ENCODE measurements around the gene FYN.
A peak's percentile ranks its signal among the peaks of the same experiment; 100 is the strongest.

FYN gene

GRCh38 chr6:111721753-111722154 is 151.5 kb downstream of the FYN start:
- DNase-seq = peak in 1 of 2 experiments; percentile 30

DNA sequence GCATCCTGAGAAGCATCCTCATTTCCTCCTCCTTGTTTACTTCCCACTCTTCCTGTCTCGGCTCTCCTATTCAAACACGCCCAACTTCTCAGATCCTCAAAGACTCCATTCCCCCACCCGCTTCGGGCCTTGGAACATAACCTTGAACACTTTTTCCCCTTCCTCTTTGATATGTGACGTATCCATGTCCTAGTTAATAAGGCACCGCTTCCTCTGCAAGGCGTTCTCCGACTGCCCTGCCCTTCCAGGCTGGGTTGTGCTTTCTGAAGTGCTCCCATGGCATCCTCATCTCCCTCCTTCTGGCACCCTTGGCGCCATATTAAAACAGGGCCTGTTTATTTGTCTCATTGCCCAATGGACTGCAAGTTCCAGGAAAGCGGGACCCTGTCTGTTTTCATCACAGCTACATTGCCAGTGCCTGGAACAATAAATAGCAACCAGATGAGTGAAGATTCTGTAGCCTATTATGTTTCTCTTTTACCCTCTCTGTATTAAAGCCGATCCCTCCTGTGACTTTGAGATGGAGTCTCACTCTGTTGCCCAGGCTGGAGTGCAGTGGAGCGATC is 152.2 kb downstream of the FYN start:
- no peak for DNase-seq

- DNase-seq = no peak
Observed at GRCh38 chr6:111718990-111719389, 154.3 kb downstream of the FYN start.

- no peak for DNase-seq
Observed at GRCh38 chr6:111718326-111718725, 154.9 kb downstream of the FYN start.

DNA sequence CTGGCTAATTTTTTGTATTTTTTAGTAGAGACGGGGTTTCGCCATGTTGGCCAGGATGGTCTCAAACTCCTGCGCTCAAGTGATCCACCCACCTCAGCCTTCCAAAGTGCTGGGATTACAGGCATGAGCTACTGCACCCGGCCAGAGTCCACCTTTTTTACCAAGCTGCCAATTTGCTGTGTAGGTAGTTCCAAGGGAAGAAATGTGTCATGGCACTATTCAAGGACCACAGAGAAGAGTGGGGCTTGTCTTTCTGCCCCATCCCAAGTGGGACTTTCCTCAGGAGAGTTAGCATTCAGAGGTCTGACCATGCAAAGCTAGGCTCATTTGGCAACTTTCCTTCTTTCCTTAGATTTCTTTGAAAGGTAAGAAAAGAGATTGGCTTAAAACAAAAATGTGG is 155.6 kb downstream of the FYN start:
- no peak for DNase-seq

DNA sequence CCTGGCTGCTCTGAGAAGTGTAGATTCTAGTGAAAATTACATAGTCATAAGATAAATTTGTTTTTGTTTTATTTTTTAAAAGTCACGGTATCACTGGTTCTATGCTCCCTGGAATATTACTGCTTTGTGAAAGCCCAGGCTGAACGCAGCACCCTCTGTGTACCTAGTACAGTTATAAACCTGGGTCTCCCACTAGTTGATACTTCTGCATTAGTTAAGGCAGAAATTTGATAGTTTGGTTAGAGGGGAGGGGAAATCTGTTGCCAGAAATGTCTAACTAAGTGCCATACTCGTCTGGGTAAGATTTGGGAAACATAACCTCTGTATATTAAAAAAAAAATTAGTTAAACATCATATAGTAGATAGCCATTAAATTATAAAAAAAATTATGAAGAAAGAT is 156.9 kb downstream of the FYN start:
- DNase-seq = no peak

DNA sequence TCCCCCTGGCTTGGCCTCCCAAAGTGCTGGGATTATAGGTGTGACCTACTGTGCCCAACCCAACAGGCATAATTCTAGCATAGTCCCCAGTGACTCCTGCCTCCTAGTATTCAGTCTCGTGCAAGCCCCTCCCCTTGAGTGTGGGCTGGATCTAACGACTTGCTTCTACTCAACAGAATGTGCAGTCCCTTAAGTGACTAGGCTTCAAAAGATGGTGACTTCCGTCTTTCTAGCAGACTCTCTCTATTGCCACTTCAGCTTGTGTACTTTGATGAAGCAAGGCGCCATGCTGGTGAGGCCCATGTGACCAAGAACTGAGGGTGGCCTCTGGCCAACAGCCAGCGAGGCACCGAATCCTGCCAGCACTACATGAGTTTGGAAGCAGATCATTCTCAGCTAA is 157.9 kb downstream of the FYN start:
- peak; percentile 22 to 62 for DNase-seq

DNA sequence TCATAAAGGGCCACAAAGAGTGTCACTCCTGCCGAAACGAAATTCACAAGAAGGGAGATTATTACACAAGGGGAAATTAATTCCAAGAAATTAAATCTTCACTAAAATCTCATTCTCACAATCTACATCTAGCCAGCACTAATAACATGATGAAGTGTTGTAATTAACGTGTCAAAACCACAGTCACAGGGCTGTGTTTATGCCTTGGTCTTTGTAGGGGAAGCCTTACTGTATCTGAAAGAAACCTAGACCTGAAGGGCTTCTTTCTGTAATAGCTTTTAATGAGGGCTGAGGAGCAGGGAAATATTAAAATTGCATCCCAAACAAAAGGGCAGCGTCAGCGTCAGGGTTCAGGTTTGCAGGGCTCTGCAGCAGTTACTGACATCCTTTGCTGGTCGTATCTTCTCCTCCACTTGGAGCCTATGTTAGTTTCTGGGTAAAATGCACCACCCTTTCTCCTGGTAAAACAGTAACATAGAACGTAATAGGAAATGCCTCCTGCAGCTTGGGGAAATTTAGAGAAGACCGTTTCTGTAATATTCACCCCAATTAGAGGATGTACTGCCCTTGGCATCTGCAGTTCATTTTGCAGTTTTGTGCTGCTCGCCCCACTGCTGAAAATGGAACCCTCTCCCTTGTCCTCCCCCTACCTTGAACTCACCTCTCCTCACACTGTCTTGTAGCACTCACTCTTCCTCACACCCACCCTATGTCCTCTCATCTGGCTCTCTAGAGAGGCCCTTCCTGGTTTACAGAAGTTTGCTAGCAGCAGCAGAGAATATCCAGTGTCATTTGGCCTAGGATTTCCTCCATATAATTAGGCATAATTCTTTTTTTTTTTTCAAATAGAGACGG is 158.6 kb downstream of the FYN start:
- DNase-seq = no peak

GRCh38 chr6:111713811-111714210 is 159.4 kb downstream of the FYN start:
- DNase-seq = no peak

DNA sequence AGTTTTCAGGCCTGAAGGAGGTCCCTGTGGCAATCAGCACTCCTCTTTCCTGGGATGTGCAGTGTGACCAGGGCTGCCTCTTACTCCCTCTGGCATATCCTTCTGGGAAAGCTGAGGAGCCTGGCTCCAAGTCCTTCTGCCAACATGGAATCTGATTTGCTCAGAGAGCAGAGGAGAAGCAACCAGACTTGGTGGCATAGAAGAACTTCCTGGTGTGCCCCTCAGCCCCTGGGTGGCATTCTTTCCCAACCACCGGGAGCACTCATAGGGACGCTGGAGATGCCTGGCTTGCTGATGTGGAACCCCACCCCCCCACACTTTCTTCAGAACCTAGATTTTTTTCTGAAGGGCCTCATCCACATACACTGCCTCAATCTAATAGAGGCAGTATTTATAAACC is 160.0 kb downstream of the FYN start:
- no peak for DNase-seq

GRCh38 chr6:111711984-111712752 is 161.1 kb downstream of the FYN start:
- no peak for DNase-seq

- DNase-seq = no peak
Observed at GRCh38 chr6:111711476-111711875, 161.8 kb downstream of the FYN start.

DNA sequence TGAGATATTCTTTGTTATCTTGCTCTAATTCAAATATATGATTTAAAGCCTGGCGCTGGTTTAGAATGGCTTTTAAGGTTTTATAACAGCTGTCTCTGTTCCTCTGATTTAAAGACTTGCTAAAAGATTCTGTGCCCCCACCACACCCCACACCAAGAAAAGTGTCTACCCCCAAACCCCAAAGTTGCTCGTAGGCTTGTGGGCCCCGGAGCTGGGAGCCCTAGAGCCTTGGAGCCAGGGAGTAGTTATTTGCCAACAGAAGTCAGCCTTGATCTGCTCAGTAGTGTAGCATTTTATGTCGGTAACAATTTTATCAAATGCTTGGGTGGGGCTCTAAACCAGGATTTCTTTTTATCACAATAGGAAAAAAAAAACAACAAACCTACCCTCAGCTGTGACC is 162.3 kb downstream of the FYN start:
- DNase-seq = no peak

GRCh38 chr6:111710439-111710838 is 162.8 kb downstream of the FYN start:
- DNase-seq = no peak

- DNase-seq = peak; percentile 38 to 53
Observed at GRCh38 chr6:111709615-111710398, 163.4 kb downstream of the FYN start.

- DNase-seq = no peak
Observed at GRCh38 chr6:111709201-111709600, 164.1 kb downstream of the FYN start.

DNA sequence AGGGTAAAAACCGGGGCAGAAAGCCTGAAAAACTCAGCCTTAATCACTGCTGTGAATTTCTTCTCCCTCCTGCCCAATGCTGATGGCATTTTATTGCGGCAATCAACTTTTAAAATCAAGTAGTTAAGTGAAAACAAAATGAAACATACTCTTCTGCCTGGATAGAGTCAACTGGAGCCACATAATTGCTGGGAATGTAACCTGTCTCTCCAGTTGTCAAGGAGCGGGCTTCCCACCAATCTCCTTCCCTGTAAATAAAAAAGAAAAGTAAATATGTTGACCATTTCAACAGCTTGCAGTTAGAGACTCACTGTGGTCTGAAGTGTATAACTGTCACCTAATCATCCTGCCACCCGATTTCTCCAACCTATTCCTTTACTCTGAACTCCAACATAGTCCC is 165.5 kb downstream of the FYN start:
- DNase-seq = no peak

DNA sequence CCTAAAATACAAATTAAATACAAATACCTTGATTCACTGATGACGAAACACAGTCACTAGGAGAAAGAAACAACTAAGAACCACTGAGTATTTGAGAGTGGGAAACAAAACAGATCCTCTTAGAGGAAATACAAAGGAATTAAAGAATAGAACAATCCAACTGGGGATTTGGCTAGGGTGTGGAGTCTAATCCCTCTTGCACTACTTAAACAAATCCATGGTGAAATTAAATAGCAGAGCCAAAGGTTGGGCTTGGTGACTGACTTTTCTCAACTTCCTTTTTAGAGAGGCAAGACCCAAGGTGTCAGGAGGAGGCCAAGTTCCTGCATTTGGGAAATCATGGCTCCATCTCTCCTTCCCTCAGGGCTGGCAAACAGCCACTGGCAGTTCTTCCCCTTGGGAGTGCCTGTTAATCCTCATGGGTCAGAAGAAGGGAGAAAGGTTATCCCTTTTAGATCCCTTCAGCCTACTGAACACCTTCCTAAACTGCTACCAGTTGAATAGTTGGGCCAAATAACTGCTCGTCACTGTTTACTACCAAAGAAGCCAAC is 166.3 kb downstream of the FYN start:
- no peak for DNase-seq

GRCh38 chr6:111703723-111704122 is 169.5 kb downstream of the FYN start:
- DNase-seq = no peak

- DNase-seq = no peak
Observed at GRCh38 chr6:111702268-111702667, 171.0 kb downstream of the FYN start.

DNA sequence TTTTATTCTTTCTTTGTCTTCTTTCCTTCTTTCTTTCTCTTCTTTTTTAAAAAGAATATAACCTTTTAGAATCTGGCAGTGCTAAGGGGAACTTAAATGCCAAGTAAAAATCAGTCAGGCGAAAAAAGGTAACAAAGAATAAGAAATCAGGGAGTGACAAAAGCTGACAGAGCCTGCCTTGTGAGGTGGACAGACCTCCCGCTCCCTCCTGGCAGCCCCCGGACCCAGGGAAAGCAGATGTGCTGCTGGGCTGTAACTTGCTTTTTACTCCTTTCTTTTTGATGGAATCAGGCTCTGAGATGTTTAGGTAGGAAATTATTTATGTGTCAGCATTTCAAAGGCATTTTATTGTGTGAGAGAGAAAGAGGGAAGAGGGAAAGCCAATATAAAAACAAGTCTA is 172.1 kb downstream of the FYN start:
- no peak for DNase-seq

DNA sequence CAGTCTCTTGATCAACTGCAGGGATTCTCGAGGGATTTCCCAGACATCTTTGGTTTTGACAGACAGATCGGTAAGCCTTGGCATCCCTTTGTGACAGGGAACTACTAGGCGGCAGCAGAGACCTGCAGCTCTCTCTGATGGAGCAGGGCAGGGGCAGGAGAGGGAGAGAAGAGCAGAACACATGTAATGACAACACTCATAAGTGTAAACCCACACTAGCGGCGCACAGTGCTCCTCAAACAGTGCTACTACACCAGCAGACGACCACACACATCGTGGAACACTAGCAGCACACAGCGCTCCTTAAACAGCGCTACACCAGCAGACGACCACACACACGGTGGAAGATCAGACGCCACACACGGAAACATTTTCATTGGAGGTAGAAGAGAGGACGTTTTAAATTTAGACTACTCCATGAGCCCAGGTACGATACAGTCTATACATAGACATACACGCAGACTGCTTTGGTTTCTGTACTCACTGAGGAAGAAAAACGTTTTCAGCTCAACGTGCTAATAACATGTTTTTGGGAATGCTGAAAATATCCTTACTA is 173.0 kb downstream of the FYN start:
- no peak for DNase-seq
